T-cell (primary cell): ENCODE results near the gene CHD9. TPM values are rescaled to one million over a fixed set of nuclear protein-coding genes. Genes with fewer than 3 reads are reported as not detected.

Experiments
- ATAC-seq, 4 experiments: fragments of 200-7000 bp in 3 of 4; fragments of 150-1000 bp in 1 of 4; cut with Tn5 transposase; replicated peaks in 1 of 4; 1 replicate in 3 of 4; 2 replicates in 1 of 4; pipeline ENCODE4 v1.10.0; 2021; ENCODE audit warnings: moderate library complexity in 3 of 4, mild to moderate bottlenecking in 2 of 4, moderate number of reproducible peaks in 1 of 4
- CTCF ChIA-PET, 2 donors: fragments of 300-600 bp; sonication (Branson Sonifier 250); formaldehyde crosslinking; loops; one replicate each; lab custom pipeline; 2022; ENCODE audit warnings: antibody characterized with exemption in 2 of 2; lab: Charles Lee
- POLR2A ChIA-PET, 2 donors: fragments of 300-600 bp; sonication (Branson Sonifier 250); formaldehyde crosslinking; loops; one replicate each; lab custom pipeline; 2022; ENCODE audit warnings: antibody characterized with exemption in 2 of 2; lab: Charles Lee
- DNase-seq, 35 experiments: peaks; one replicate each; pipeline versions ENCODE4 v3.0.0 to v3.0.0-alpha.2; 2013 to 2023
- H3K27ac ChIP-seq: one replicate; pipeline ENCODE4 v1.5.1; 2013; ENCODE audit warnings: low read length
- H3K27me3 ChIP-seq, 2 experiments: replicated peaks in 1 of 2; 1 replicate in 1 of 2; 2 replicates in 1 of 2; pipeline versions ENCODE4 v1.6.1 to v1.7.0; 2013; ENCODE audit warnings: low read length in 1 of 2, mixed read lengths in 1 of 2; ENCODE audit not compliant: control insufficient read depth in 2 of 2, insufficient read depth in 2 of 2; ENCODE audit errors: extremely low read depth in 1 of 2
- H3K36me3 ChIP-seq, 2 donors: 1 replicate in 1 of 2; 2 replicates in 1 of 2; pipeline versions ENCODE4 v1.6.1 to v1.7.0; 2013; ENCODE audit warnings: low read length in 1 of 2; ENCODE audit not compliant: control insufficient read depth in 2 of 2, insufficient read depth in 1 of 2; ENCODE audit errors: extremely low read depth in 1 of 2
- H3K4me1 ChIP-seq, 2 experiments: 1 replicate in 1 of 2; 2 replicates in 1 of 2; pipeline versions ENCODE4 v1.6.1 to v1.7.0; 2013; ENCODE audit warnings: low read length in 2 of 2, mixed read lengths in 1 of 2; ENCODE audit not compliant: insufficient read depth in 2 of 2, control insufficient read depth in 1 of 2; ENCODE audit errors: extremely low read depth in 1 of 2
- H3K4me3 ChIP-seq, 2 donors: 1 replicate in 1 of 2; 2 replicates in 1 of 2; pipeline versions ENCODE4 v1.5.1 to v1.7.0; 2013; ENCODE audit warnings: mild to moderate bottlenecking in 2 of 2, low read length in 1 of 2, moderate library complexity in 1 of 2; ENCODE audit not compliant: control insufficient read depth in 1 of 2; ENCODE audit errors: extremely low read depth in 1 of 2
- H3K9me3 ChIP-seq: 2 replicates; pipeline ENCODE4 v1.7.0; 2013
- H3K27ac Mint-ChIP-seq, 2 donors: one replicate each; pipeline ENCODE4 v1.8.0; 2020 to 2021; ENCODE audit warnings: mild to moderate bottlenecking in 2 of 2, mixed read lengths in 2 of 2
- H3K27me3 Mint-ChIP-seq, 2 donors: one replicate each; pipeline ENCODE4 v1.8.0; 2021 to 2022; ENCODE audit warnings: mixed read lengths in 2 of 2
- H3K36me3 Mint-ChIP-seq: one replicate; pipeline ENCODE4 v1.8.0; 2021; ENCODE audit warnings: mixed read lengths
- H3K4me1 Mint-ChIP-seq, 3 donors: one replicate each; pipeline ENCODE4 v1.8.0; 2020 to 2022; ENCODE audit warnings: mixed read lengths in 3 of 3, mild to moderate bottlenecking in 1 of 3
- H3K4me3 Mint-ChIP-seq, 3 donors: one replicate each; pipeline ENCODE4 v1.8.0; 2020 to 2022; ENCODE audit warnings: mild to moderate bottlenecking in 3 of 3, mixed read lengths in 3 of 3, moderate library complexity in 3 of 3
- H3K9me3 Mint-ChIP-seq, 3 donors: one replicate each; pipeline ENCODE4 v1.8.0; 2020 to 2022; ENCODE audit warnings: mixed read lengths in 3 of 3
- WGBS: methylation state at CpG from one replicate; pipeline ENCODE4 v1.1.5; 2013; ENCODE audit warnings: missing lambda C conversion rate; ENCODE audit not compliant: insufficient coverage; 5-methylcytosine and 5-hydroxymethylcytosine counted together
- total RNA-seq, 35 experiments: library from RNA in 6 of 35; stranded (reverse) in 6 of 35; fragments of 120-200 nt in 1 of 35; gene quantifications; one replicate each; pipeline versions ENCODE4 v1.2.1 to v1.2.4 and lab custom pipeline; 2013 to 2026

CHD9 gene
- total RNA-seq, 5 donors from 2014 or later (not counting 1 experiment from before 2014, with no cell fraction given): 33.0 to 39.3 (median 33.8) TPM

- DNase-seq (no peak), ATAC-seq (no peak)
- Mint-ChIP-seq H3K36me3 (peaks cover 13% of the 10 kb centered on the region), H3K27me3 (no peaks in the 10 kb centered on the region), H3K27ac (no peak overlapping the region), H3K4me1 (peaks cover 0 to 2% (median 1%) of the 10 kb centered on the region in 3 donors), H3K4me3 (no peak overlapping the region), H3K9me3 (no peaks in the 10 kb centered on the region)
- no peaks in the 10 kb centered on the region for H3K27me3 ChIP-seq
- WGBS: 100% methylated on average over 3 of the region's 9 CpGs
- H3K4me3 ChIP-seq: no peak overlapping the region
- POLR2A ChIA-PET: interaction anchor here in 1 of 2 donors (0.7 kb wide), 1 partner anchor 94 kb away, joined by 3 read pairs; no protein-coding TSS in a partner anchor
- peaks cover 0 to 16% of the 10 kb centered on the region in 2 donors for H3K36me3 ChIP-seq
- H3K9me3 ChIP-seq: no peaks in the 10 kb centered on the region
- H3K27ac ChIP-seq: no peak overlapping the region
- CTCF ChIA-PET: interaction anchor here in 1 of 2 donors (1.0 kb wide), 1 partner anchor 12 kb away, joined by 3 read pairs; no protein-coding TSS in a partner anchor
- no peaks in the 10 kb centered on the region for H3K4me1 ChIP-seq
Measured at GRCh38 chr16:53154513-53154912, 99.7 kb downstream of the CHD9 start.

- H3K4me3 Mint-ChIP-seq: no peak overlapping the region
- H3K4me1 ChIP-seq: no peaks in the 10 kb centered on the region
- no peaks in the 10 kb centered on the region for H3K27me3 Mint-ChIP-seq
- H3K36me3 Mint-ChIP-seq: peaks cover 13% of the 10 kb centered on the region
- ATAC-seq (no peak), DNase-seq (no peak)
- no peaks in the 10 kb centered on the region for H3K9me3 ChIP-seq
- no peaks in the 10 kb centered on the region for H3K9me3 Mint-ChIP-seq
- 96% methylated on average over 2 of the region's 2 CpGs for WGBS
- H3K4me1 Mint-ChIP-seq: peaks cover 0 to 8% (median 6%) of the 10 kb centered on the region in 3 donors
- peaks cover 0 to 16% of the 10 kb centered on the region in 2 donors for H3K36me3 ChIP-seq
- no peaks in the 10 kb centered on the region for H3K27me3 ChIP-seq
- H3K4me3 ChIP-seq: no peak overlapping the region
- peak overlapping the region in 1 of 2 donors; percentile 9 for H3K27ac Mint-ChIP-seq
- POLR2A ChIA-PET: interaction anchor here in 1 of 2 donors (0.5 kb wide), 1 partner anchor 19 kb away, joined by 5 read pairs; no protein-coding TSS in a partner anchor
- H3K27ac ChIP-seq: no peak overlapping the region
- CTCF ChIA-PET: interaction anchor here (0.5 to 0.7 kb wide), 4 partner anchors 11 to 248 kb away, joined by 3 to 4 read pairs (median 3); no protein-coding TSS in a partner anchor
Measured at GRCh38 chr16:53156516-53156915, 101.7 kb downstream of the CHD9 start.

DNA sequence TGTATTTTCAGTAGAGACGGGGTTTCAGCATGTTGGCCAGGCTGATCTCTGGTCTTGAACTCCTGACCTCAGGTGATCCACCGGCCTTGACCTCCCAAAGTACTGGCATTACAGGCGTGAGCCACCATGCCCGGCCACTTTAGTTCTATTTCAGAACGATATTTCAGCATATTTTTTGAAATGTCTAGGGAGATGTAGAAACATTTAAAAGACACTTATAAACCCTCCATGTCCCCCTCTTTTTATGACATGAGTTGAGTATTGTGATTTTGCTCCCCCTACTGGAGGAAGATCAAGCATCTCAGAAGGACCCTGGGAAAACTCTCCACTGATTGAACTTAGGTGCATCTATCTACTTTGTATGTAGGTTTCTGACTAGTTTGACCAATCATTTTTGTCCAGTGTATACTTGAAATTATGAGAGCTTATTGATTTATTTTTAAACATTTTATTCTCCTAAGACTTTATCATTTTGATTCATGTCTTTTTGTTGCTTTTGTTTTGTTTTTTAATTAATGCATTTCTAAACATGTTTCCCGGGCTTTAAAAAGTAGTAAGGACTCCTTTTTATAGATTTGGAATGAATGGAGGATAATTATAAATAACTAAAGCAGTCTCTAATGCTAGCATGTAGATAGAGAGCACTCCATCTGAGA is 105.1 kb downstream of the CHD9 start:
- H3K4me3 ChIP-seq: no peak overlapping the region
- Mint-ChIP-seq H3K9me3 (no peaks in the 10 kb centered on the region), H3K4me1 (peaks cover 0 to 10% (median 3%) of the 10 kb centered on the region in 3 donors), H3K27ac (no peak overlapping the region), H3K4me3 (no peak overlapping the region), H3K36me3 (peaks cover 16% of the 10 kb centered on the region), H3K27me3 (no peaks in the 10 kb centered on the region)
- no peaks in the 10 kb centered on the region for H3K4me1 ChIP-seq
- H3K27me3 ChIP-seq: no peaks in the 10 kb centered on the region
- ChIA-PET CTCF (interaction anchor here (0.5 to 1.0 kb wide), 6 partner anchors 15 to 105 kb away, joined by 3 to 7 read pairs (median 3); partner anchors contain the start of gene CHD9 (in 1 of the 2)), POLR2A (no interaction called here)
- WGBS: 100% methylated on average over 1 of the region's 6 CpGs
- ATAC-seq: peak; percentile 54 to 78 (median 72)
- no peaks in the 10 kb centered on the region for H3K9me3 ChIP-seq
- peaks cover 0 to 16% of the 10 kb centered on the region in 2 donors for H3K36me3 ChIP-seq
- peak in 7 of 35 experiments; percentile 4 to 77 (median 9) for DNase-seq
- H3K27ac ChIP-seq: no peak overlapping the region

GRCh38 chr16:53166099-53166498 is 111.3 kb downstream of the CHD9 start:
- Histone ChIP-seq H3K27ac (no peak overlapping the region), H3K4me3 (no peak overlapping the region), H3K27me3 (no peaks in the 10 kb centered on the region), H3K9me3 (no peaks in the 10 kb centered on the region), H3K36me3 (no peaks in the 10 kb centered on the region), H3K4me1 (no peaks in the 10 kb centered on the region)
- ATAC-seq (no peak), DNase-seq (no peak)
- Mint-ChIP-seq H3K4me1 (peaks cover 14 to 19% (median 16%) of the 10 kb centered on the region in 3 donors), H3K27ac (no peak overlapping the region), H3K4me3 (no peak overlapping the region), H3K27me3 (no peaks in the 10 kb centered on the region), H3K9me3 (no peaks in the 10 kb centered on the region), H3K36me3 (peaks cover 2% of the 10 kb centered on the region)
- POLR2A ChIA-PET: no interaction called here
- CTCF ChIA-PET: interaction anchor here in 1 of 2 donors (1.1 kb wide), 1 partner anchor 11 kb away, joined by 3 read pairs; no protein-coding TSS in a partner anchor

- Histone ChIP-seq H3K9me3 (no peaks in the 10 kb centered on the region), H3K27me3 (no peaks in the 10 kb centered on the region), H3K36me3 (no peaks in the 10 kb centered on the region), H3K4me3 (no peak overlapping the region), H3K27ac (no peak overlapping the region), H3K4me1 (no peaks in the 10 kb centered on the region)
- H3K9me3 Mint-ChIP-seq: no peaks in the 10 kb centered on the region
- no peak overlapping the region for H3K27ac Mint-ChIP-seq
- no peaks in the 10 kb centered on the region for H3K27me3 Mint-ChIP-seq
- peaks cover 16 to 29% (median 19%) of the 10 kb centered on the region in 3 donors for H3K4me1 Mint-ChIP-seq
- peaks cover 4% of the 10 kb centered on the region for H3K36me3 Mint-ChIP-seq
- POLR2A ChIA-PET: no interaction called here
- WGBS: 88% methylated on average over 3 of the region's 6 CpGs
- DNase-seq: no peak
- no peak for ATAC-seq
- CTCF ChIA-PET: no interaction called here
- no peak overlapping the region for H3K4me3 Mint-ChIP-seq
Measured at GRCh38 chr16:53168744-53169143, 114.0 kb downstream of the CHD9 start.

DNA sequence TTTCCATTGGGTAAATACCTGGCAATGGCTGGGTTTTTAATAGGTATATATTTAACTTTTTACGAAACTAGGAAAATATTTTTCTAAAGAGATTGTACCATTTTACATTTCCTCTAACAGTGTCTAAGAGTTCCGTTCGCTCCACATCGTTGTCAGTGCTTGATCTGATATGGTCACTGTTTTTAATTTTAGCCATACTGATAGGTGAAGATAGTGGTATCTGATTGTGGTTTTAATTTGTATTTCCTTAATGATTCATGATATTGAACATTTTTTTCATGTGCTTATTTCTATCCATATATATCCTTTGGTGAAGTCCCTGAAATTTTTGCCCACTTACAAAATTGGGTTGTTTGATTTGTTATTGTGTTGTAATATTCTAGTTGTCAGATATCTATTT is 117.7 kb downstream of the CHD9 start:
- H3K4me3 Mint-ChIP-seq: no peak overlapping the region
- no peaks in the 10 kb centered on the region for H3K9me3 ChIP-seq
- DNase-seq (no peak), ATAC-seq (no peak)
- H3K27me3 Mint-ChIP-seq: no peaks in the 10 kb centered on the region
- peaks cover 19% of the 10 kb centered on the region for H3K36me3 Mint-ChIP-seq
- H3K4me1 ChIP-seq: no peaks in the 10 kb centered on the region
- no peaks in the 10 kb centered on the region for H3K36me3 ChIP-seq
- no CpG with 5 or more reads among the region's 4 CpGs for WGBS
- peaks cover 10 to 21% (median 17%) of the 10 kb centered on the region in 3 donors for H3K4me1 Mint-ChIP-seq
- H3K4me3 ChIP-seq: no peak overlapping the region
- ChIA-PET POLR2A (no interaction called here), CTCF (no interaction called here)
- no peak overlapping the region for H3K27ac Mint-ChIP-seq
- no peak overlapping the region for H3K27ac ChIP-seq
- no peaks in the 10 kb centered on the region for H3K9me3 Mint-ChIP-seq
- no peaks in the 10 kb centered on the region for H3K27me3 ChIP-seq
